Measurements from ENCODE around the gene HMGB2.

Gene HMGB2

GRCh38 chr4:173347467-173347866 lies 13.3 kb upstream of the HMGB2 start:
- peaks cover 0 to 19% (median 2%) of the 10 kb centered on the region in 4 donors for H3K4me1 ChIP-seq
- no peak for TF ChIP-seq CTCF (IDR thresholded peaks at IDR 0.05)
- no peaks in the 10 kb centered on the region for H3K36me3 ChIP-seq
- no peaks in the 10 kb centered on the region for H3K9me3 ChIP-seq
- no peak for DNase-seq
- intact Hi-C loops (cut with DNase I; ENCODE audit: low total_unique reads): no loop called here
- no peak overlapping the region for H3K27ac ChIP-seq
- H3K27me3 ChIP-seq: no peaks in the 10 kb centered on the region
- H3K4me3 ChIP-seq: no peak overlapping the region

- intact Hi-C loops (cut with DNase I; ENCODE audit: low total_unique reads): no loop called here
- Histone ChIP-seq H3K27ac (no peak overlapping the region), H3K9me3 (no peaks in the 10 kb centered on the region), H3K27me3 (no peaks in the 10 kb centered on the region), H3K36me3 (no peaks in the 10 kb centered on the region), H3K4me3 (no peak overlapping the region), H3K4me1 (peaks cover 0 to 19% (median 2%) of the 10 kb centered on the region in 4 donors)
- no peak for DNase-seq
- no peak for TF ChIP-seq CTCF (IDR thresholded peaks at IDR 0.05)
Observed at GRCh38 chr4:173346074-173346473, 11.9 kb upstream of the HMGB2 start.

GRCh38 chr4:173345648-173346047 lies 11.5 kb upstream of the HMGB2 start:
- intact Hi-C loops (cut with DNase I; ENCODE audit: low total_unique reads): no loop called here
- TF ChIP-seq CTCF (IDR thresholded peaks at IDR 0.05): no peak

GRCh38 chr4:173343832-173344397 lies 9.8 kb upstream of the HMGB2 start:
- no peak for DNase-seq
- Histone ChIP-seq H3K4me1 (peaks cover 0 to 19% (median 2%) of the 10 kb centered on the region in 4 donors), H3K27me3 (no peaks in the 10 kb centered on the region), H3K9me3 (no peaks in the 10 kb centered on the region), H3K27ac (no peak overlapping the region), H3K36me3 (no peaks in the 10 kb centered on the region), H3K4me3 (no peak overlapping the region)
- intact Hi-C loops (cut with DNase I; ENCODE audit: low total_unique reads): no loop called here
- no peak for TF ChIP-seq CTCF (IDR thresholded peaks at IDR 0.05)

More at GRCh38 chr4:173345648-173346047, 11.5 kb upstream of the HMGB2 start:
- no peaks in the 10 kb centered on the region for H3K9me3 ChIP-seq
- no peak overlapping the region for H3K4me3 ChIP-seq
- H3K36me3 ChIP-seq: no peaks in the 10 kb centered on the region
- no peaks in the 10 kb centered on the region for H3K27me3 ChIP-seq
- H3K27ac ChIP-seq: no peak overlapping the region
- DNase-seq: no peak
- H3K4me1 ChIP-seq: peaks cover 0 to 19% (median 2%) of the 10 kb centered on the region in 4 donors

GRCh38 chr4:173337463-173337862 lies 3.3 kb upstream of the HMGB2 start:
- intact Hi-C loops (cut with DNase I; ENCODE audit: low total_unique reads): loop anchor here (10.0 kb wide), 1 partner anchor 167 kb away; no protein-coding TSS in a partner anchor
- no peak for TF ChIP-seq CTCF (IDR thresholded peaks at IDR 0.05)
- H3K27me3 ChIP-seq: no peaks in the 10 kb centered on the region

More at GRCh38 chr4:173337463-173337862, 3.3 kb upstream of the HMGB2 start:
- no peaks in the 10 kb centered on the region for H3K9me3 ChIP-seq
- DNase-seq: no peak
- H3K4me3 ChIP-seq: no peak overlapping the region
- H3K36me3 ChIP-seq: no peaks in the 10 kb centered on the region
- no peak overlapping the region for H3K27ac ChIP-seq
- H3K4me1 ChIP-seq: peaks cover 0 to 8% (median 3%) of the 10 kb centered on the region in 4 donors

Measured in tibial artery (tissue), 4 donors.